PC-3 (cell line): ENCODE data around the gene PARVA. TPM values are rescaled to one million over a fixed set of nuclear protein-coding genes. Genes with fewer than 3 reads are reported as not detected.

Experiments used
- ATAC-seq: fragments of 200-7000 bp; cut with Tn5 transposase; 2 replicates; pipeline ENCODE4 v1.9.1; 2020; ENCODE audit warnings: mild to moderate bottlenecking, moderate library complexity
- BruUV-seq: library from RNA; stranded (reverse); fragments of 400-500 nt; replicated peaks from 2 replicates; lab custom pipeline; 2021; lab: Mats Ljungman, UMichigan
- CTCF ChIA-PET: fragments of 300-600 bp; sonication (Branson Sonifier 250); formaldehyde crosslinking; loops from one replicate; lab custom pipeline; 2022; ENCODE audit warnings: antibody characterized with exemption; lab: Charles Lee
- POLR2A ChIA-PET: fragments of 300-600 bp; sonication (Branson Sonifier 250); formaldehyde crosslinking; loops from one replicate; lab custom pipeline; 2022; ENCODE audit warnings: antibody characterized with exemption; ENCODE audit not compliant: unreplicated experiment; lab: Charles Lee
- DNase-seq: peaks from one replicate; pipeline ENCODE4 v3.0.0-alpha.2; 2015
- H2AFZ ChIP-seq: fragments of 300-600 bp; sonication (generic); 2 replicates; pipeline ENCODE4 v1.6.0; 2016; ENCODE audit warnings: antibody characterized with exemption, low read length
- H3F3A ChIP-seq: fragments of 300-600 bp; sonication (generic); one replicate; pipeline ENCODE4 v1.6.0; 2017; ENCODE audit warnings: antibody characterized with exemption, low read length, control low read depth, mild to moderate bottlenecking; ENCODE audit not compliant: unreplicated experiment
- H3K27ac ChIP-seq: fragments of 300-600 bp; sonication (generic); 2 replicates; pipeline ENCODE4 v1.5.1; 2016; ENCODE audit warnings: mild to moderate bottlenecking, low read length
- H3K27me3 ChIP-seq: fragments of 300-600 bp; sonication (generic); 2 replicates; pipeline ENCODE4 v1.6.1; 2016; ENCODE audit warnings: low read length, mixed read lengths
- H3K36me3 ChIP-seq: fragments of 300-600 bp; sonication (generic); 2 replicates; pipeline ENCODE4 v1.6.1; 2016; ENCODE audit warnings: low read depth, mixed run types, low read length, mixed read lengths
- H3K4me1 ChIP-seq: fragments of 300-600 bp; sonication (generic); 2 replicates; pipeline ENCODE4 v1.5.1; 2016; ENCODE audit warnings: low read length; ENCODE audit not compliant: insufficient read depth
- H3K4me2 ChIP-seq: fragments of 300-600 bp; sonication (generic); 2 replicates; pipeline ENCODE4 v1.6.0; 2016; ENCODE audit warnings: low read length
- H3K4me3 ChIP-seq: fragments of 300-600 bp; sonication (generic); 2 replicates; pipeline ENCODE4 v1.5.1; 2016; ENCODE audit warnings: mild to moderate bottlenecking, low read length, mixed read lengths
- H3K79me2 ChIP-seq: fragments of 300-600 bp; sonication (generic); 2 replicates; pipeline ENCODE4 v1.6.1; 2017; ENCODE audit warnings: low read length, mixed read lengths
- H3K9ac ChIP-seq: fragments of 300-600 bp; sonication (generic); 2 replicates; pipeline ENCODE4 v1.6.0; 2016; ENCODE audit warnings: mild to moderate bottlenecking, low read length
- H3K9me2 ChIP-seq: fragments of 300-600 bp; sonication (generic); replicated peaks from 2 replicates; pipeline ENCODE4 v1.6.1; 2016; ENCODE audit warnings: mixed run types, low read length, mixed read lengths
- H3K9me3 ChIP-seq: fragments of 300-600 bp; sonication (generic); 2 replicates; pipeline ENCODE4 v1.6.1; 2016; ENCODE audit warnings: low read length, mixed read lengths
- H4K20me1 ChIP-seq: fragments of 300-600 bp; sonication (generic); 2 replicates; pipeline ENCODE4 v1.6.1; 2016; ENCODE audit warnings: low read length, mixed read lengths
- EZH2 ChIP-seq: fragments of 300-600 bp; sonication (generic); IDR thresholded peaks from one replicate; pipeline ENCODE4 v1.6.1; 2017; ENCODE audit warnings: antibody characterized with exemption, mild to moderate bottlenecking, low read length; ENCODE audit not compliant: unreplicated experiment
- EZH2phosphoT487 ChIP-seq: fragments of 300-600 bp; sonication (generic); IDR thresholded peaks from 2 replicates; pipeline ENCODE4 v1.6.1; 2018; ENCODE audit warnings: mild to moderate bottlenecking, antibody characterized with exemption, low read length, borderline replicate concordance
- intact Hi-C: fragments of 100-400 bp; cut with micrococcal nuclease; formaldehyde crosslinking; loops from 2 replicates; pipeline ENCODE4 v1.9.0; 2023
- total RNA-seq: library from RNA; depleted of rRNA; stranded (reverse); fragments of >200 nt; gene quantifications from 2 replicates; pipeline ENCODE4 v1.2.3, GENCODE V29; 2014
- TF ChIP-seq, protein P1 (sequence below): fragments of 300-600 bp; sonication (generic); conservative IDR thresholded peaks from 2 replicates; pipeline ENCODE4 v1.5.1; 2017; ENCODE audit warnings: antibody characterized with exemption, low read depth, mild to moderate bottlenecking, low read length

The PARVA gene
- total RNA-seq, 1 experiment from 2014 or later = 13.5 TPM

GRCh38 chr11:12459374-12459773 is 82.0 kb downstream of the PARVA start:
- no peaks in the 10 kb centered on the region for H3K9me3 ChIP-seq
- TF ChIP-seq EZH2phosphoT487 = no peak
- TF ChIP-seq, protein P1, sequence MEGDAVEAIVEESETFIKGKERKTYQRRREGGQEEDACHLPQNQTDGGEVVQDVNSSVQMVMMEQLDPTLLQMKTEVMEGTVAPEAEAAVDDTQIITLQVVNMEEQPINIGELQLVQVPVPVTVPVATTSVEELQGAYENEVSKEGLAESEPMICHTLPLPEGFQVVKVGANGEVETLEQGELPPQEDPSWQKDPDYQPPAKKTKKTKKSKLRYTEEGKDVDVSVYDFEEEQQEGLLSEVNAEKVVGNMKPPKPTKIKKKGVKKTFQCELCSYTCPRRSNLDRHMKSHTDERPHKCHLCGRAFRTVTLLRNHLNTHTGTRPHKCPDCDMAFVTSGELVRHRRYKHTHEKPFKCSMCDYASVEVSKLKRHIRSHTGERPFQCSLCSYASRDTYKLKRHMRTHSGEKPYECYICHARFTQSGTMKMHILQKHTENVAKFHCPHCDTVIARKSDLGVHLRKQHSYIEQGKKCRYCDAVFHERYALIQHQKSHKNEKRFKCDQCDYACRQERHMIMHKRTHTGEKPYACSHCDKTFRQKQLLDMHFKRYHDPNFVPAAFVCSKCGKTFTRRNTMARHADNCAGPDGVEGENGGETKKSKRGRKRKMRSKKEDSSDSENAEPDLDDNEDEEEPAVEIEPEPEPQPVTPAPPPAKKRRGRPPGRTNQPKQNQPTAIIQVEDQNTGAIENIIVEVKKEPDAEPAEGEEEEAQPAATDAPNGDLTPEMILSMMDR = no peak
- no peak for TF ChIP-seq EZH2
- H3K9ac ChIP-seq = no peak overlapping the region
- H3K27me3 ChIP-seq = no peaks in the 10 kb centered on the region
- H3K4me3 ChIP-seq = no peak overlapping the region
- intact Hi-C loops = no loop called here
- H3K79me2 ChIP-seq = no peaks in the 10 kb centered on the region
- no peak overlapping the region for H3K4me2 ChIP-seq
- no peak for DNase-seq
- no peak for ATAC-seq
- ChIA-PET POLR2A (no interaction called here), CTCF (no interaction called here)
- H3K27ac ChIP-seq = no peak overlapping the region
- no peak overlapping the region for H2AFZ ChIP-seq
- no peaks in the 10 kb centered on the region for H3K9me2 ChIP-seq
- H3K4me1 ChIP-seq = peaks cover 7% of the 10 kb centered on the region; the same call in 1 of the 2 replicates
- no peaks in the 10 kb centered on the region for H3F3A ChIP-seq
- no TSS peak for BruUV-seq
- H3K36me3 ChIP-seq = peaks cover 3% of the 10 kb centered on the region; the same call in 1 of the 2 replicates
- H4K20me1 ChIP-seq = no peaks in the 10 kb centered on the region

- intact Hi-C loops = no loop called here
- no peak for DNase-seq
- no peaks in the 10 kb centered on the region for H3K9me2 ChIP-seq
- H3K79me2 ChIP-seq = no peaks in the 10 kb centered on the region
- BruUV-seq = no TSS peak
- H3K36me3 ChIP-seq = peaks cover 4% of the 10 kb centered on the region; the same call in 1 of the 2 replicates
- no peak overlapping the region for H3K4me3 ChIP-seq
- POLR2A ChIA-PET = no interaction called here
- ATAC-seq = no peak
- H2AFZ ChIP-seq = no peak overlapping the region
- H3K9me3 ChIP-seq = no peaks in the 10 kb centered on the region
- no peaks in the 10 kb centered on the region for H3K27me3 ChIP-seq
- H3K27ac ChIP-seq = no peak overlapping the region
- no peaks in the 10 kb centered on the region for H4K20me1 ChIP-seq
- TF ChIP-seq, protein P1 = no peak
- no peak for TF ChIP-seq EZH2phosphoT487
- no peak for TF ChIP-seq EZH2
- no peaks in the 10 kb centered on the region for H3F3A ChIP-seq
- no peak overlapping the region for H3K4me2 ChIP-seq
- peaks cover 2% of the 10 kb centered on the region; the same call in 1 of the 2 replicates for H3K4me1 ChIP-seq
- H3K9ac ChIP-seq = no peak overlapping the region
- CTCF ChIA-PET = no interaction called here
Observed at GRCh38 chr11:12459865-12460444, 82.6 kb downstream of the PARVA start.

GRCh38 chr11:12460466-12460865 is 83.1 kb downstream of the PARVA start:
- no peak for DNase-seq
- intact Hi-C loops = no loop called here
- H3K4me1 ChIP-seq = no peaks in the 10 kb centered on the region

More at GRCh38 chr11:12460466-12460865, 83.1 kb downstream of the PARVA start:
- H3K4me2 ChIP-seq = no peak overlapping the region
- no peaks in the 10 kb centered on the region for H3K79me2 ChIP-seq
- peaks cover 4% of the 10 kb centered on the region; the same call in 1 of the 2 replicates for H3K36me3 ChIP-seq
- ChIA-PET POLR2A (no interaction called here), CTCF (no interaction called here)
- H3K9me3 ChIP-seq = no peaks in the 10 kb centered on the region
- no peaks in the 10 kb centered on the region for H4K20me1 ChIP-seq
- H3K9me2 ChIP-seq = no peaks in the 10 kb centered on the region
- H3K4me3 ChIP-seq = no peak overlapping the region
- no peak overlapping the region for H3K9ac ChIP-seq
- no peak for ATAC-seq
- no peaks in the 10 kb centered on the region for H3F3A ChIP-seq
- no peak overlapping the region for H3K27ac ChIP-seq
- BruUV-seq = no TSS peak
- no peaks in the 10 kb centered on the region for H3K27me3 ChIP-seq
- no peak overlapping the region for H2AFZ ChIP-seq
- TF ChIP-seq, protein P1 = no peak
- no peak for TF ChIP-seq EZH2phosphoT487
- no peak for TF ChIP-seq EZH2
